ENCODE measurements around the gene GSN.

Gene GSN

DNA sequence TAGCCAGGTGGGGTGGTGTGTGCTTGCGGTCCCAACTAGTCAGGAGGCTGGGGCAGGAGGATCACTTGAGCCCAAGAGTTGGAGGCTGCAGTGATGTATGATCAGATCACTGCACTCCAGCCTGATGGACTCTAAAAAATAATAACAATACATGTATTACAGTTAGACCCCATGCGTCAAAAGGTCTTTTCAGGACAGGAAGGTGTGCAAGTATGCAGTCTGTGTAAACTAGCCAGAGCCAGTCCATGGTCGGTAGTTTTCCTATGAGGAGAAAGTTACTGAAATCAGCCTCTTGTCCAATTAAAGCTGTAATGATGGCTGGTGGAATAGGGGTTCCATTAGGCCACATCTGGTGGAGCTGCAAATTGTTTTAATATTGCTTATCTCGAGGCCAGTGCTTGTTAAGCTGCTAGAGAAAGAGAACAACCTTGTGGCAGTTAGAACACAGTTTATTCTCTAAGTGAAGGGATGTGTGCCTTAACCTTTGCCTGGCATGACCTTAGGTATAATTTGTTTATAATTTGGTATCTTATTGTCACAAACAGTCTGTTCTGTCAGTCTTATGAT, 103.6 kb downstream of the GSN start:
- peaks cover 29% of the 10 kb centered on the region for H3K4me1 ChIP-seq (ENCODE audit: control insufficient read depth, insufficient read depth, low read length)
- H3K36me3 ChIP-seq (ENCODE audit: control insufficient read depth, insufficient read depth, low read length), result no peaks in the 10 kb centered on the region
- no peak overlapping the region for H3K4me3 ChIP-seq (ENCODE audit: low read depth, low read length)
- H3K27me3 ChIP-seq (ENCODE audit: control insufficient read depth, insufficient read depth, low read length), result peaks cover 12% of the 10 kb centered on the region
- H3K9ac ChIP-seq (ENCODE audit: low read length), result no peak overlapping the region
- H3K9me3 ChIP-seq (ENCODE audit: control insufficient read depth, insufficient read depth, low read depth, low read length), result no peaks in the 10 kb centered on the region
- no peak overlapping the region for H3K27ac ChIP-seq (ENCODE audit: low read depth, low read length)

DNA sequence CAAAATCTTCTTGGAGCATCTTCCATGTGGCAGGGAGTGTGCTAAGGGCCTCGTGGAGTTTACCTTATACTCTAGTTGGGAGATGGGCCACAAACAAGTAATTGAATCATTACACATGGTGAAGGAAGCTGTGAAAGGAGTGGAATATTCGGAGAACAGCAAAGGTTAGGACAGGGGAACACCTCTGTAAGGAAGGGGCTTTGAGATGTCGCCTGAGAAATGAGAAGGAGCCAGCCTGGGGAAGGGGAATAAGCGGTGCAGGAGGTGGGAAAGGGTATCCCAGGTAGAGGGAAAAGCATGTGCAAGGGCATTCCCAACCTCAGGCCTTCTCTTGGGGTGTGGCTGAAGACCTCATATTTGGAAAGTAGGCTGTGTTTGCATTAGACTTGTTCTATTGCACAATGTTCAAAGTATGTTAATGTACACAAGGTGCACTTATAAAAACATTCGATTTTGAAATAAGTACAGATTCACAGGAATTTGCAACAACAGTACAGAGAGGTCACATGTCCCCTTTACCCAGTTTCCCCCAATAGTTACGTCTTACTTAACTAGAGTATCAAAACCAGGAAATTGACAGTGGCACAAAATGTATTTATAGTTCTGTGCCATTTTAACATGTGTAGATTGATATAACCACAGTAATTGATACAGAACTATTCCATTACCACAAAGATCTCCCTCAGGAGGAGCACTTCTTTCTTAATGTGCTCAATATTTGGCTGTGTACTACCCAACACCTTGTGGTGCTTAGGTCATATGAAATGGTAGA, 104.5 kb downstream of the GSN start:
- H3K27ac ChIP-seq (ENCODE audit: low read depth, low read length), result no peak overlapping the region

DNA sequence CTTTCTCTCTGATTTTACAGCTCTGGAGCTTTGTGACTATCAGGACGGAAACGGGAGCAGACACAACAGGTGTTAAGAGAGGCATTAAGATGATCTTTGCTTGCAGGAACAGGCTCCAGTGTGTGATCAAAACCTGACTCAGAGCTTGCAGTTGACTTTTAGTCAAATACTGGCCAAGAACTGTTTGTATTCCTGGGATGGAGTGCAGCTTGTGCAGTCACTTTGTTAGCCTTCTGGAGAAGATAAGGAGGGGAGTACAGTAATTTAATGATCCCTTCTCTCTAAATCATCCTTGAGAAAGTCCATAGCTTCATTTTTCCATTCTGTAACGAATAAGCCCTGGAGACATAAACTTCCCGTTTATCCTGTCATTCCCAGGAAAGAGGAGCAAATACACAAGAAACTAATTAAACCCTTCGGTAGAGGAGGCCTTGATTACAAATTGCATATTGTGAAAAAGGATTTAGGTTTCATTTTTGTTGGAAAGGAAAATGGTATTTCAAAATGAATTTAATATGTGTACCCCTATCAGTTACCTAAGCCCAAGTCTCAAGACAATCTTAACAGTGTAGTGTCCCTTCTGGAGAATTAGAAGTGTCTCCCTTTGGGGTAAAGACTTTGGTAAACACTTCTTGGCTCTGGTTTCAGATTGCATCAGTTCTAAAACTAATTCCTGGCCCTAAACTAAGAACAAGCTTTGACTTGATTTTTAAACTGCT, 105.2 kb downstream of the GSN start:
- H3K4me3 ChIP-seq (ENCODE audit: low read depth, low read length), result no peak overlapping the region
- H3K9me3 ChIP-seq (ENCODE audit: control insufficient read depth, insufficient read depth, low read depth, low read length), result peaks cover 7% of the 10 kb centered on the region; the same call in 1 of the 2 replicates
- H3K4me1 ChIP-seq (ENCODE audit: control insufficient read depth, insufficient read depth, low read length), result peaks cover 16% of the 10 kb centered on the region
- no peak overlapping the region for H3K9ac ChIP-seq (ENCODE audit: low read length)
- H3K27me3 ChIP-seq (ENCODE audit: control insufficient read depth, insufficient read depth, low read length), result peaks cover 12% of the 10 kb centered on the region
- H3K36me3 ChIP-seq (ENCODE audit: control insufficient read depth, insufficient read depth, low read length), result no peaks in the 10 kb centered on the region
- no peak overlapping the region for H3K27ac ChIP-seq (ENCODE audit: low read depth, low read length)

More for the DNA sequence above, 104.5 kb downstream of the GSN start:
- no peaks in the 10 kb centered on the region for H3K9me3 ChIP-seq (ENCODE audit: control insufficient read depth, insufficient read depth, low read depth, low read length)
- peaks cover 12% of the 10 kb centered on the region for H3K27me3 ChIP-seq (ENCODE audit: control insufficient read depth, insufficient read depth, low read length)
- H3K36me3 ChIP-seq (ENCODE audit: control insufficient read depth, insufficient read depth, low read length), result no peaks in the 10 kb centered on the region
- H3K9ac ChIP-seq (ENCODE audit: low read length), result no peak overlapping the region
- peaks cover 24% of the 10 kb centered on the region for H3K4me1 ChIP-seq (ENCODE audit: control insufficient read depth, insufficient read depth, low read length)
- no peak overlapping the region for H3K4me3 ChIP-seq (ENCODE audit: low read depth, low read length)

DNA sequence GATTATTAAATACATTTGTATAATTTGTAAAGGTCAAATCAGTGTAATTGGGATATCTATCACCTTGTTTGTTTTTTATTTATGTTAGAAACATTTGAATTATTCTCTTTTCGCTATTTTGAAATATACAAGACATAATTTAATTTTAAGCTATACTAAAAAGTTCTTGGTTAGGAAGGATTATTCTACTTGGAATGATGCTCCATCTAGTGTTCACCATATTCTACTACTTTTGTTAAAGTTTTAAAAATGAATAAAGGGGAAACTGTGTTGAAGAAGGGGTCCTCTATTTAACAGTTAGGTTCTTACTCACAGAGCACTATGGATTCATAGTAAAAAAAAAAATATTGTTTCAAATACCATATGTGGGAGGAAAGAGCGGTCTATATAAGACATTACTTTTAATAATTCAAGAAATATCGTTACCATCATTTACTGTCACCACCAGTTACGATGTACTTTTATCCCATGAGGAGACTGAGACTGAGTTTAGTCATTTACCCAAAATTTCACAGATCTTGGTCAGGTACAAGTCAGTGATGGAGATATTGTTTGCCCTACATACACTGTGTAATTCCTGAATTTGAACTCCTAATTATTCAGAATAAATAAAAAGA, 108.4 kb downstream of the GSN start:
- Histone ChIP-seq H3K9ac (ENCODE audit: low read length) (no peak overlapping the region), H3K27me3 (ENCODE audit: control insufficient read depth, insufficient read depth, low read length) (no peaks in the 10 kb centered on the region), H3K27ac (ENCODE audit: low read depth, low read length) (no peak overlapping the region), H3K9me3 (ENCODE audit: control insufficient read depth, insufficient read depth, low read depth, low read length) (peaks cover 7% of the 10 kb centered on the region; the same call in 1 of the 2 replicates), H3K4me1 (ENCODE audit: control insufficient read depth, insufficient read depth, low read length) (peaks cover 9% of the 10 kb centered on the region; the same call in 1 of the 2 replicates), H3K36me3 (ENCODE audit: control insufficient read depth, insufficient read depth, low read length) (no peaks in the 10 kb centered on the region), H3K4me3 (ENCODE audit: low read depth, low read length) (no peak overlapping the region)

DNA sequence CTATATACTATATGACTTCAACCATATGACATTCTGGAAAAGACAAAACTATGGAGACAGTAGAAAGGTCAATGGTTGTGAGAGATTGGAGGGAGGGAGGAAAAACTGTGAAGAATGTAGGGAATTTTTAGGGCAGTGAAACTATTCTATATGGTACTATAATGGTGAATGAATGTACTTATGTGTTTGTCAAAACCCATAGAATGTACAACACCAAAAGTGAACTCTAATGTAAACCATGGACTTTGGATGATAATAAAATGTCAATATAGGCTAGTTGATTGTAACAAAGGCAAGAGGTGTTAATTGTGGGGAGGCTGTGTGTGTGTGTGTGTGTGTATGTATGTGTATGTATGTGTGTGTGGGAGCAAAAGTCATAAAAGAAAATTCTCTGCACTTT, 112.9 kb downstream of the GSN start:
- H3K27me3 ChIP-seq (ENCODE audit: control insufficient read depth, insufficient read depth, low read length), result no peaks in the 10 kb centered on the region
- H3K9me3 ChIP-seq (ENCODE audit: control insufficient read depth, insufficient read depth, low read depth, low read length), result peaks cover 7% of the 10 kb centered on the region; the same call in 1 of the 2 replicates
- 0 out of 2 replicates have a peak, but pooled peaks cover under 1% of the 10 kb centered on the region for H3K4me1 ChIP-seq (ENCODE audit: control insufficient read depth, insufficient read depth, low read length)
- no peak overlapping the region for H3K9ac ChIP-seq (ENCODE audit: low read length)
- no peaks in the 10 kb centered on the region for H3K36me3 ChIP-seq (ENCODE audit: control insufficient read depth, insufficient read depth, low read length)
- no peak overlapping the region for H3K4me3 ChIP-seq (ENCODE audit: low read depth, low read length)
- no peak overlapping the region for H3K27ac ChIP-seq (ENCODE audit: low read depth, low read length)
